Limb (tissue), 2 donors: Measurements from ENCODE around the gene NUP88.

Source experiments
- DNase-seq, 2 donors: peaks; one replicate each; pipeline ENCODE4 v3.0.0-alpha.2; 2016; ENCODE audit errors: extremely low spot score in 2 of 2

NUP88 gene

DNA sequence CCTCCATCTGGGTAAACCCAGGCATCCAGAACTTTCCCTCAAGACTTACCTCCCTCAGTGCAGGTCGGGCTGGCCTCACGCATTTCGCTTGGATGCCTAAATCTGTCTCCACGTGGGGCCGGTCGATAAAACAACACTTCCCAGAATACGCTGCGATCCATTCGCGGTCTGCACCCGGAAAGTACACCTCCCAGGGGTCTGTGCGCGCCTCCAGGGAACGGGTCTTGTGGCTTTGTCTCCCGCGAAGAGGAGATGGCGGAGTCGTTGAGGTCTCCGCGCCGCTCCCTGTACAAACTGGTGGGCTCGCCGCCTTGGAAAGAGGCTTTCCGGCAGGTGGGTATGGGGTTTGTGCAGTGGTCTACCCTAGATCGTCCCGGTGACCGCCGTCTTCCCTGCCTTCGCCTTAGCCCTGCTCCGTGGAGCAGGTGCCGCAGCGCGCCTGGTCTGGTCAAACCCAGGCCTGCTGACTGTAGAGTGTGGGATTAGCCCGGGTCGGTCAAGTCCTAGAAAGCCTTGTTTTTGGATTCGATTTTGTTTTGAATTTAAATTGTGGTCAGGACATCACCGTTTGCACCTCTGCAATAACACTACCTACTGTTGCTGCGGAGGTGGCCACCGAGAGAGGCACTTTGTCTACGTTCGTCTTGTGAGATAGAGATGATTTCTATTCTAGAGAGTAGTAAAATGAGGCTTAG, 644 bp upstream of the NUP88 start, which contains the start of gene RPAIN:
Gene RPAIN, plus strand, starts transcription at position 224 of the 695 bp plus-strand sequence. Its CDS starts 29 bp downstream, at position 253.
- DNase-seq = peak in 1 of 2 donors; percentile 92

DNA sequence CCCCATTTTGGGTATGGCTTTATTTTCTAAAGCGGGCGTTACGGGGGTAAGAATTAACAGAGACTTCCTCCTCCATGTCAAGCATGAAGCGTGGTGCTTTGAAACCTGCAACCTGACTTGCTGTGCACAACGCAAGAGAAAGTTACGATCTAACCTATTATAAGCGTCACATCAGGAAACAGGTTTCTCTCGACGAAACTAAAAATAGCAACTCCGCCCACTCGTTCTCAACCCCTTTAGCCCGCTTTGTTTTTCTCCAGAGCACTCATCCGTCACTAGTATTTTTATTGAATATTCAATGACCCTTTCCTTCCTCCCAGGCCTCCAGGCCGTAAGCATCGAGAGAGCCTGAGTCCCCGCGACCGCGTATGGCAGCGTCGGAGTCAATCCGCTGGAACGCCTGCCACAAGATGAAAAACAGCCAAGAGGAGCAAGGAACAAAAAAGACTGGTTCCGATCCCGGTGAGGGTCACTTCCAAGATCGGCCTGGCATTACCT, 555 bp downstream of the NUP88 start:
- DNase-seq = peak in 1 of 2 donors; percentile 26

GRCh38 chr17:5416901-5417300, 2.6 kb downstream of the NUP88 start:
- no peak for DNase-seq

GRCh38 chr17:5413682-5414081, 5.8 kb downstream of the NUP88 start:
- DNase-seq = no peak

DNA sequence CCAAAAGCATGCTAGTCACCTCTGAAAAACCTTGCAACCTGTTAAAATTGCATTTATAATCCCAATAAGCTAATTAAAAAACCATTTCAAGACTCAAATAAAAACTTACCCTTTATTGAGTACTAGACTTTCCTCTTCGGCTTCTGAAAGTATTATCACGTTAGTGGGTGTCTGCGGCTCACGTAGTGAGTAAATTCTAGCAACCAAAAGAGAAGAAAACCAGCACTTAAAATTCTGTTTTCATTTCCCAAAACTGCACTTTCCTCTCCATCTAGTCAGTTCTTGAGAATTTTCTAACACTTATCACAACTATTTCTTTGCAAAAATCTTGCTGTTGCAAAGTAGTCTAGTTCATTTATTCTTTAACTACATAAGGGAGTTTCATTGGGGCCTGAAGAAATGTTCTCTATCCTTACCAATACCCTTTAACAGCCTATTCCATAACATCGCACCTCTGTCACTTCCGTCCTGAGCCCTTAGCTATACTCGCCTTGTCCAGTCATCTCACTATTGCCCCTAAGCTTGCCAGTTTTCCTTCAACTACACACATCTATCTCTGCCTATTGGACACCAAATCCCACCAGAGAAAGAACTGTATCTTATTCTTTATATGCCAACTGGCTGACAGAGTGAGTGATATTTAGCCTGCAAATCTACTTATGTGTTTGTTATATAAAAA, 8.7 kb downstream of the NUP88 start:
- DNase-seq = no peak

DNA sequence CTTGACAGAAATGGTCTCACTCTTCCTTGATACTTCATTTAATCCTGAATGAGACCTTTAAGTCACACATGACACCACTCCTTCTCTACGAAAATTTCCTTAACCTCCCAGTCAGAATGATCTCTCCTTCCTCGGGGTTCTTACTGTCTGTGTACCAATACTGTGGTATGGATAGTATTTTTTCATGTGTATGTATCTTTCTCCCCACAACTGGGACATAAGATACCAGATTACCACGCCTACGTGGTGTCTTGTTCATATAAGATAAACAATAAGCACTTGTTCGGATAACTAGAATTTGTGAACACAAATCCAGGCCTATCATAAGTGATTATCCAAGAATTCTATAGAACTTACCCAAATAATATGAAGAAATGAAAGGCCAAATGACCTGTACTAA, 11.3 kb downstream of the NUP88 start:
- DNase-seq = no peak

GRCh38 chr17:5405400-5405799, 14.1 kb downstream of the NUP88 start:
- no peak for DNase-seq

DNA sequence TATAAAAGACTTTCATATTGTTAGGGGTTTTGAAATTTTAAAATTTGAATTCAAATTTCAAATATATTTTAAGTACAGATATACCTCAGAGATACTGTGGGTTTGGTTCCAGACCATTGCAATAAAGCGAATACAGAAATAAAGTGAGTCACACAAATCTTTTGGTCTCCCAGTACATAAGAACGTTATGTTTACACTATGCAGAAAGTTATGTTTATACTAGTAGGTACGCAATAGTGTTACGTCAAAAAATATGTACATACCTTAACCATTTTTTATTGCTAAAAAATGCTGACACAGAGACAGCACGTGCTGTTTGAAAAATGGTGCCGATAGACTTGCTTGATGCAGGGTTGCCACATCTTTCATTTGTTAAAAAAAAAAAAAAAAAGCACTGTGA, 19.7 kb downstream of the NUP88 start:
- no peak for DNase-seq

- no peak for DNase-seq
These were observed 22.9 kb downstream of the NUP88 start for GRCh38 chr17:5396612-5397011.

- DNase-seq = no peak
These were observed 27.8 kb downstream of the NUP88 start for GRCh38 chr17:5391678-5392077.

- DNase-seq = no peak
These were observed 37.9 kb downstream of the NUP88 start for GRCh38 chr17:5381542-5381941.

GRCh38 chr17:5380491-5381135, 38.8 kb downstream of the NUP88 start:
- DNase-seq = no peak

DNA sequence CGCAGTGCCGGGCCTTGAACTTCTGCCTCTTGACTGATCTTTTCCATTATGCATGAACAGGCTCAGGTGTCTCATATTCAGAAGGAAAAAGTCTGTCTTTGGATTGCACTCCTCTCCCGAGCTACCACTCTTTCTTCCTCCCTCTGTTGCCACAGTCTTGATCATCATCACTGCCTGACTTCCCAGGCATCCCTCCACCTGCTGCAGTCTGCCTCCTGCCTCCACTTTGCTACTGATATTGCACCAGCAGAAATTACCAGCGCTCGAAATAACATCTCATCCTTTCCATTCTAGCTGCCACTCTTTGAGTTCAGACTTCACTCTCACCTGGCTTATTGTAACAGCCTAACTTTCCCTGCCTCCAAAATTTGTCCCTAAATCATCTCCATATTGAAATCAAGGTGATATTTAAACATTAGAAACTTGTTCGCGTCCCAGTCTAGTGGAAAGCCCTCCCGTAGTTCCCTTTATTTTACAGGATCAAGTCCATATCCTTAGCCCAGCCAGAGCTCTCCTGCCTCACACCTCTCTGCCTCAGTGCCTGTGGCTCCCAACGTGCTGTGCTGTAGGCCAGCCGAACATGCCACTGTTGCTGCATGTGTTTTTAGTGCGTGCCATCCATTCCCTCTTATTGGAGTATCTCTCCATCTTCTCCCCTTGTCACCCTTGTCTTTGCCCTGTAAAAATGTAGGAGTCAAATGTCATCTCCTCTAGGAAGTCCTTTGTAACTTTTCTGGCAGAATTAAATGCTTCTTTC, 39.9 kb downstream of the NUP88 start:
- DNase-seq = no peak

DNA sequence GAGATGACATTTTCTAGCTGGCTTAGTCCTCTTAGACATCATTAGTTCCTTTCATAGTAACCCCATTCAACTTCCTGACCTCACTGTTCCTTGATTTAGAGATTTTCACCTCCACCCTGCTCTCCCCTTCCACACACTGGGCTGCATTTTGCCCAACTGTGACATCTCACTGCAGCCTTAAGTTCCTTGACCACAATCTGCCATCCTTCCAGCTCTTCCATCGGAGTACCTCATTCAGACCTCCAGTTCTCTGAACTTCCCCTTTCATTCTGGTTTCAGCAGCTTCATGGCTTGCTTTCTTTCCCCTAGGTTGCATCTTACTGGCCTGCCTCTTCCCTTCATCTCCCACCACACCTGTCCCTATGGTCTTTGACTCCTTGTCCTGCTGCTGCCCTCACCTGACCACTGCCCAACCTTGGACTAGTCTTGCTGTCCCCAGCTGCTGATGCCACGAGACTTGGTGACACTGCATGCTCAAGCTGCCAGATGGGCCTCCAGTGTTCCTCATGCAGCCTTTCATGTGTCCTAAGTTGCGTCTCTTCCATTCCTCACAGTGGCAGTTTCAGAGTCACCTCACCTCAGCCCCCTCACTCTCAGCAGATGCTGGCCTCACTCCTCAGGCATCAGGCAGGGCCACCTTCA, 40.8 kb downstream of the NUP88 start:
- no peak for DNase-seq

DNA sequence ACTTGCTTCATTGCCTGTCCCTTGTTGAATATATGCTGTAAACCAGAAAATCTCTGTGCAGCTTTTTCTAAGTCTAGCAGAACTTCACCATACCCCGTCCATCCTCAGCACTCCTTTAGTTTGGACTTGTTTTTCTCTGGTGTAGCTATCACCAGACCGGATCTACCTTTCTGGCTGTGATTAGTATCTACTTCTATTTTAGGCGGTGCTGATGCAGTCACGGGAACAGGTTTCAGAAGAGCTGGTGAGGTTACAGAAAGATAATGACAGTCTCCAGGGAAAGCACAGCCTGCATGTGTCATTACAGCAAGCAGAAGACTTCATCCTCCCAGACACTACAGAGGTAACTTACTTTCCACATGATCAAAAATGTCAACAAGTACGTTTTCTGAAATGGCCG, 46.4 kb downstream of the NUP88 start:
- no peak for DNase-seq

- DNase-seq = no peak
These were observed 49.1 kb downstream of the NUP88 start for GRCh38 chr17:5370411-5370810.

- no peak for DNase-seq
These were observed 53.6 kb downstream of the NUP88 start for GRCh38 chr17:5365831-5366230.

GRCh38 chr17:5364696-5365095, 54.8 kb downstream of the NUP88 start:
- no peak for DNase-seq

GRCh38 chr17:5364156-5364555, 55.3 kb downstream of the NUP88 start:
- no peak for DNase-seq

- DNase-seq = no peak
These were observed 57.2 kb downstream of the NUP88 start for GRCh38 chr17:5362162-5362811.

DNA sequence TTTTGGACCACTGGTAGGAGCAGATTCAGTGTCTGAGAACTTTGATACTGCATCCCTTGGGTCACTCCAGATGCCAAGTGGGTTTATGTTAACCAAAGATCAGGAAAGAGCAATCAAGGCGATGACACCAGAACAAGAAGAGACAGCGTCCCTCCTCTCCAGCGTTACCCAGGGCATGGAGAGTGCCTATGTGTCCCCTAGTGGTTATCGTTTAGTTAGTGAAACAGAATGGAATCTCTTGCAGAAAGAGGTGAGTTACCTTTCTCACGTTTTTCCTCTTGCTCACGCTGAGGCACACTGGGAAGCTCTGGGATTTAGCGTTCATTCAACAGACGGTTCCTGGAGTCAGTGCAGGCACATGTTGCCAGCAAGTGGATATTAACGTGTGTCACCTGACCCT, 58.0 kb downstream of the NUP88 start:
- DNase-seq = no peak
